HG03108 (cell line): Measurements from ENCODE around the gene IQCN.

Experiments used
- ATAC-seq: cut with Tn5 transposase; IDR thresholded peaks from one replicate; pipeline ENCODE4 v1.9.1; 2021; ENCODE audit warnings: moderate library complexity; ENCODE audit not compliant: unreplicated experiment

IQCN gene

DNA sequence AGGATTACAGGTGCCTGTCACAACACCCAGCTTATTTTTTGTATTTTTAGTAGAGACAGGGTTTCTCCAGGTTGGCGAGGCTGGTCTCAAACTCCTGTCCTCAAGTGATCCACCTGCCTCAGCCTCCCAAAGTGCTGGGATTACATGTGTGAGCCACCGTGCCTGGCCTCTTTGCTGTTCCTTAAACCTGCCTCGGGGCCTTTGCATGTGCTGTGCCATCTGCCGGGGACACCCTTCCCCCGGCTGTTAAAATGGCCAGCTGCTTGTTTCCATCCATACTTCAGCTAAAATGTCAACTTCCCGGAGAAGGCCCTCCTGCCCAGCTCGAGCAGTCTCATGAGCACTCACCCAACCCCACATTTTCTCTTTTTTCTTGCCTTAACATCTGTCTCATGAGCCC, 29.0 kb downstream of the IQCN start:
- ATAC-seq: no peak

DNA sequence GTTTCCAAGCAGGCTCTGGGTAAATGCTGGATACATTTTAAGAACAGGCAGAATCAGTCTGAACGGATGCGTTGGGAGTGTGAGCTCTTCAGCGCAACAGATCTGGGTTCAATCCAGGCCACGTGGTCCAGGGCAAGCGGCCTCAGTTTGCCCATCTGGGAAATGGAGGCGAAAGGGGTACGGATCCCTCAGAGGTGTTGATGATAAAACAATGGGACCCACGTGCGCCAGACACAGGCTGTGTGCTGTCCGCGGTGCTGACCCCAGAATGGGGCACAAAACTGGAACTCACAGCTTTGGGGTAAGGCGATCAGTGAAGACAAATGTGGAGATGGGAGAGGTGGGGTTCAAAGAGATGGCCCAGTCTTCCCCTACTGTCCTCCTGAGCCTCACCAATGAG, 34.9 kb downstream of the IQCN start:
- no peak for ATAC-seq

DNA sequence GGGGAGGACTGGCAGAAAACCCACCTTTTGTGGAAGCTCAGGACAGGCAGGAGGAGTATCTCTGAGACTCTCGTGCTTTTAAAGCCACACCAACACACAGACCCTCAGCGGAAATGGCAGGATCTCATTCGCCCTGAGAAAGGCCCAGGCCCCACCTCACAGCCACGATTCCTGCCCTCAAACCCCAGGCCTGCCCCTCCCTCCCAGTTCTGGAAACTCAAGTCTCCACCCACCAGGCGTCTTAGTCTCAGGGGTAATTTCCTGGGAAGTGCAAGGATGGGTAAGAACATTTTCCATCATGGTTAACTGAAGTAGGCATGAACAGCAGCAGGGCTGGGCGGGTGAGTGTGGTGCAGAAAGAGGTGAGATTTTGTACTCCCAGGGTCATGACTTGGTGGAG, 40.1 kb downstream of the IQCN start:
- no peak for ATAC-seq

- no peak for ATAC-seq
Observed at GRCh38 chr19:18233224-18233825, 40.9 kb downstream of the IQCN start.

DNA sequence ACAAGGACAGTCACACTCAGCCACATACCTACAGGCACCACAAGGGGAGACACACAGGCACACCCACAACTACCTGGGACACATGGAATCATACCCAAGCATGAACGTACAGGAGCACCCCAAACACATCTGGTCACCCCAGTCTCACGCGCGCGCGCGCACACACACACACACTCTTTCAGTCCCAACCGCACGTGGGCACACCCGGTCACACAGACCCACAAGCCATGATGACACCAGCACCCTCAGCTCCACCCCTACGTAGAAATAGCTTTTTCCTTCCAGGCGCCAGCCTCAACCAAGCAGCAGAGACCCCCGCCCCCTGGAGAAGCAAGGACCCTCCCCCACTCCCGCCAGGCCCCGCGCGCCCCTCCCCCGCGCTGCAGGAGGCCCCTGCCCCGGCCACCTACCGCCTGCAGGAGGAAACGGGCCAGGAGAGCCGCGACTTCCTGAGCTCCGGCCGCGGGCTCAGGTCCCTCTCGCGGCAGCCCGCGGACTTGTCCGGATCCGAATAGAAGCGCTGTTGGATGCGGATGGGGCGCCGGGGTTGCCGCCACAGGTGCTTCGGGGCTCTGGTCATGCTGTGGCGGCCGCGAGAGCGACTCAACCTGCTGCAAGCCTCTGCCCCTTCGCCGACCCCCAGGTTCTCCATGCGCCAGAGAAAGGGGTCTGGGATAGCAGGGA, 41.6 kb downstream of the IQCN start:
- no peak for ATAC-seq

DNA sequence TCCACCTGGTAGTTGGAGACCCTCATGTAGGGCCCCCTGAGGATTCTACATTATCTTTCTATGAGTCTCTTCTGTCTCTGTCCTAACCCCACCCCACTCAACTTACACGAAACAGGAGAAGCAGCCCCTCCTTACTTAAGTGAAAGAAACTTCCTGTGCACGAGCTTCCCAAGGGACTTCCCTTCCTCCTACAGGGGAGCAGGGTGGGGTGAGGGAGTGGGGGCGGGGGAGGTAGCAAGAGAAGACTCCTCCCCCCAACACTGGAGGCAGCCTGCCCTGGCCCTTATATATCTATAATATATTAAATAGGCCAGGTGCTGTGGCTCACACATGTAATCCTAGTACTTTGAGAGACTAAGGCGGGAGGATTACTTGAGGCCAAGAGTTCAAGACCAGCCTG, 42.5 kb downstream of the IQCN start:
- ATAC-seq: no peak

DNA sequence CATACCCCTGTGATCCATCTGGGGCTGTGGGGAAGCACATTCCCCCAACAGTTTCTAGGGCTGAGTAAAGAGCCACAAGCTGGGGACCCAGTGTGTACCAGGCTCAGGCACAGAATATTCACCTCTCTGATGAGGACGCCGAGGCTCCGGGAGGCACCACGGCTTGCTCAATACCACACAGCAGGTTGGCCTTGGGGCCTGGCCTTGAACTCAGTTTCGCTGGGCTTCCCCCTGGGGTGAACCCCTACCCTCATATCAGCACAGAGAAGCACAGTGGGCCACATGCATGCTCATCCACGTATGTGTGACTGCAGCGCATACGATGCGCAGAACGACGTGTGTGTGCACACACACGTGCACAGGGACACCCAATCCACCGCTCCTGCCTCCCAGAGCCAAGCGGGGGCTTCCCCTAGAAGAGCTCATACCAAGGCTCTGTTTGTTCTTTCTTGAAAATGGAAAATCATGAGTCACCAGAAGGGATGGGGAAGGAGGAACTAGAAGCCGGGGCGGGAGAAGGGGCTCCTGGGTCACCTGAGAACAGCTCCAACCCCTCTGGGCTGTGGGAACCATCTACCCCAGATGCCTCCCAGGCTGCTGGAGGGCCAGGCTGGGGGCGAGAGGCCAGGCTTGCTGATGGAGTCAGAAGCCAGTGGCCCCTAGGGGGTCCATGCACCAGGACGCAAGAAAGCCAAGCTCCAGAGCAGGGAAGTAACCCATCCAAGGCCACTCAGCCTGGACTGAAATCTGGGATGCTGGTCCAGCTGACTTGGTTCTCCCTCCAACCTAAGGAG, 43.1 kb downstream of the IQCN start:
- ATAC-seq: no peak

GRCh38 chr19:18229915-18230314, 44.3 kb downstream of the IQCN start:
- no peak for ATAC-seq

DNA sequence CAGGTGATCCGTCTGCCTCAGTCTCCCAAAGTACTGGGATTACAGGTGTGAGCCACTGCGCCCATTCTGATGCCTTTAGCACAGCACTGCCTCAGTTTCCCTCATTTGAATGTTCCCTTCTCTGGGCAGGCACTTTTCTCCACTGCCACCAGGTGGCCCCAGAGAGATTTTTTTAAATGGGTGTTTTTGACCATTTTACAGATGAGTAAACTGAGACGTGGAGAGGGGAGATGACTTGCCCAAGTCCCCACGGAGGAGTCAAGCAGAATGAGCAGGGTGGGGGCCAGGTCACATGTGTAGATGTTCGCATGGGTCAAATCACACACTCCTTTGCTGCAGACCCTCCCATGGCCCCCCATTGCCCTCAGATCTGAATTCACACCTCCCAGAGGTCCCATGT, 44.8 kb downstream of the IQCN start:
- no peak for ATAC-seq

GRCh38 chr19:18227781-18228271, 46.4 kb downstream of the IQCN start:
- ATAC-seq: no peak

GRCh38 chr19:18226956-18227780, 47.1 kb downstream of the IQCN start:
- ATAC-seq: no peak

- ATAC-seq: no peak
Observed at GRCh38 chr19:18225702-18226468, 48.4 kb downstream of the IQCN start, which contains the start of gene PDE4C. PDE4C (minus strand) TSS chr19:18226438; CDS start chr19:18226415, 23 bp downstream.

DNA sequence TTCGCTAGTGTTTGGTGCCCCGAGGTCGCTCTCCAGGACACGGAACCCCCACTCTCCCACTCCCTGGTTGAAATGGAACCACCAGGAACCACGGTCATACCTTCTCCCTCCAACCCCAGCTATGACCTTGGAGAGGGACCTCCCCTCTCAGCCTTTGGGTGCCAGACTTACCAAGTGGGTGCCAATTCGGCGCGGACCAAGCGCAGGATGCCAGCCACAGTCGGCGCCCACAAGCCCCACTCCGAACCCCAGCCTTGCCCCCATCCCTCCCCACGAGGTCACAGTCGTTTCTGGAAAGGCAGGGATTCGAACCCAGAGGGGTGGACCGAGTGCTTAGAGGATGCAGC, 48.9 kb downstream of the IQCN start:
- ATAC-seq: no peak

GRCh38 chr19:18224525-18225354, 49.5 kb downstream of the IQCN start:
- ATAC-seq: peak; percentile 87

GRCh38 chr19:18223860-18224524, 50.3 kb downstream of the IQCN start:
- no peak for ATAC-seq

DNA sequence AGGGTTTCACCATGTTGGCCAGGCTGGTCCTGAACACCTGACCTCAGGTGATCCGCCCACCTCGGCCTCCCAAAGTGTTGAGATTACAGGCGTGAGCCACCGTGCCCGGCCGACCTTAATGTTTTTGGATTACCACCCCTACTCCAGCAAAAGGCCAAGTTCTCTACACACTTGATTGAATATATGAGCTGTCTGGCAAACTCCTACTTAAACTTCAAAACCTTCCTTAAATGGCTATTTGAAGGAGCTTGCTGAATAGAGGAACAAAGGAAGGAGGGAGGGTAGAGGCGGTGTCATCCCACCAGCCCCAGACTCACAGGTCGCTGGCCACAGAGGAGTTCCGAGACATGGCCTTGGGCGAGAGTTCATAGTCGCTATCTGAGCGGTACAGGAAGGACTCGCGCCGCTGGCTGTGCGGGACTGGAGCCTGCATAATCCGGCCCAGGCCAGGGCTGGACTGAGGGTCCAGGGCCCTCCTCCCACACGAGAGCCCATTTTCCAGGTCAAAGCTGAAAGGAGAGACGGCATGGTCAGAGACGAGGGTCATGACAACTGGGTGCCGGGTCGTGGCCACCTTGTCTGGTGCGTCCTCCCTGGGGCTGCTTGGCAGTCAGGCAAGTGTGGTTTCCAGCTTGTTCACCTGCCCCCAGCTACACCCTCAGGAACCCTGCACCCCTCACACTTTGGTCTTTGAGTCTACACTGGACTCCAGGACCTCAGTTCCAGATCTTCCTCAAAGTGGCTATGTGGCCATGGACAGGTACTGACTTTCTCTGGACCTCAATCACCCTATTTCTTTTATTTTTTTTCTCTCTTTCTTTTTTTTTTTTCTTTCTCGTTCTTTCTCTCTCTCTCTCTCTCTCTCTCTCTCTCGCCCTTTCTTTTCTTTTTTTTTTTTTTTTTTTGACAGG, 52.2 kb downstream of the IQCN start:
- no peak for ATAC-seq

DNA sequence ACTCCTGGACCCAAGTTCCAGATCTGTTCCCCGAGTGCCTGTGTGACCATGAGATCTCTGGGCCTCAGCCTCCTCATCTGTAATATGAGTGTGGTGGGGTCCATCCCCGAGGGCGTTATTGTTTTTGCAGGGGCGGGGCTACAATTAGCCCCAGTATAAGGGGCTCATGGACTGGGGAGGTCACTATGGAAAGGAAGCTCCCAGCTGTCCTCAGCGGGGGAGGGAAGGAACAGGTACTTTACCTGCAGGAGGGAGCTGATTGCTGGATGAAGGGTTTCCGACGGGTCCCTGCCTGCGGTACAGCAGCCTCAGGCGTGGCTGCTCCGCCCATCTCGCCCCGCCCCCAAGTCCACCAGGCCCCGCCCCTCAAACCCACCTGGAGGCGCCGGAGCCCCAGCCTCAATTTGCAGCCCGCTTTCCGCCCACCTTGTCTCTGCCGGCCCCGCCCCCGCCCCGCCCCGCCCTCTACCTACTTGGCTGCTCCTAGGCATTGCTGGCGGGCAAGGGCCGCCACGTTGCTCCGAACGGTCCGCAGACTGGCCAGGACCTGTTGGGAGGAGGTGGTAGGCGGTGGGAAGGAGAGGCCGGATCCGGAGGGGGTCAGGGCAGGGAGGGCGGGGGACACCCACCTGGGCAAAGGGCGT, 53.5 kb downstream of the IQCN start:
- no peak for ATAC-seq
